ENCODE data around the gene GAR1.
"Not testable (repeated sequence)": the region's sequence is repeated elsewhere in the genome, so short reads cannot be mapped to it uniquely, and the experiment has no call there.

The GAR1 gene

DNA sequence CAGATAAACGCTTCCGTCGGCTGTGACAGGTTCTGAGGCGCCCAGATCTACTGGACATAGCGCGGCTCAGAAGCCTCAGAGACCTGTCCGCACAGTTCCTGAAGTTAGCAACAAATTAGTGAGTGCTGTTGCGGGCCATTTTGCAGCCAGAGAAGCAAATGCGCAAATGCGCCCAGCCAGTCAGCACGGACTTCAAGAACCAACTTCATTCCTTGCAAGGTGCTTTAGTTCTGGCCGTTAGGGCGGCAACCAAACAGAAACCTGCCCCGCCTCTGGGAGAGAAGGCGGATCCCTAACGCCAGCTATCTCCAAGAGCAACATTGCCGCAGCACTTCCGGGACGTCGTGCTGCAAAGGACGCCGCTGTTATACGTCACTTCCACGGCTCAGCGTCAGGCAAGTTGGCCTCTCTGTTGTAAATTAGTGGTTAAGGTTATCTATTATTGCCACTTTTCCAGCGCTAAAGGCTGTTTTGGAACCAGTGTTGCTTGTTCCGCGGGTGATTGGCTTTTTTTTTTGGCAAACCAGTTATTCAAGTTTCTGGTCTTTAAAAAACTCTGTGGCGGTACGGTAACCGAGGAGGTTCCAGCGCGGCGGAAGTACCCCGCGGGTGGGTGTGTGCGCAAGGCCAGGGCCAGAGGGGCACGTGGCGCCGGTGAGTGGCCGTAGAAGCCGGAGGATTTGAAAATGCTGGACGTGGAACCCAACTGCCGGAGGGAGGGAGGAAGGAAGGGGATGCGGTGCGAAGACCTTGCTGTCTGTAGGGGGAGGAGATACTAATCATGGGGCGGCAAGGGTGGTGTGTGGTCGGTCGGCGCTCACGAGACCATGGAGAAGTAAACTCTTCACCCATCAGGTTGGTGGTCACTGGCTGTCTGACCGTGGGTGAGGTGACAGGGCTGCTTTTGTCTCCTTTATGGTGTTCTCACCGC, at the start of gene GAR1:
TSS of gene GAR1 (plus strand) at position 612 of the 931 bp plus-strand sequence. CDS start 403 bp downstream, outside the sequence.
- DNase-seq = peak; percentile 47 to 89

DNA sequence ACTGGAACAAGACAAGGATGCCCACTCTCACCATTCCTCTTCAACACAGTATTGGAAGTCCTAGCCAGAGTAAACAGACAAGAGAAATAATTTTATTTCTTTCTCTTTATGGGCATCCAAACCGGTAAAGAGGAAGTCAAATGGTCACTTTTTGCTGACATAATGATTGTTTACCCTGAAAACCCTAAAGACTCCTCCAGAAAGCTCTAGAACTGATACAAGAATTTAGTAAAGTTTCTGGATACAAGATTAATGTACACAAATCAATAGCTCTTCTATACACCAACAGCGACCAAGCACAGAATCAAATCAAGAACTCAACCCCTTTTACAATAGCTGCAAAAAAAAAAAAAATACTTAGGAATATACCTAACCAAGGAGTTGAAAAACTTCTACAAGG, 33.5 kb upstream of the GAR1 start:
- DNase-seq = not testable (repeated sequence)

DNA sequence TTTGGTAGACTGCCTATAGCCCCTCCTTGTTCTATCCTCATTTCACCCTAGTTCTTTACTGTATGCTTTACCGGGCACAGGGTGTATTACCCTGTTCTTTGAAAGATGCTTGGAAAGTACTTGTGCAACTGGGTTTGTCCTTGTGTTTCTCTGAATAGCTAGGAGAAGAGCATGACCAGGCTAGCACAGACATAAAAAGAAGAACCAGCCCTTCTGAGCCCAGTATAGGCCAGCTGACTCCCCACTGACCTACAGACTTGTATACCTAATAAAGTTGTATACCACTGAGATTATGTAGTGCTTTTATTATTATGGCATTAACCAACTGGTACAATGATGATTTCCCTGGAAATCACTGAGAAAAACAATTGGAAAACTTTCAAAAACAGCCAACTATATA, 28.7 kb upstream of the GAR1 start:
- DNase-seq = no peak

DNA sequence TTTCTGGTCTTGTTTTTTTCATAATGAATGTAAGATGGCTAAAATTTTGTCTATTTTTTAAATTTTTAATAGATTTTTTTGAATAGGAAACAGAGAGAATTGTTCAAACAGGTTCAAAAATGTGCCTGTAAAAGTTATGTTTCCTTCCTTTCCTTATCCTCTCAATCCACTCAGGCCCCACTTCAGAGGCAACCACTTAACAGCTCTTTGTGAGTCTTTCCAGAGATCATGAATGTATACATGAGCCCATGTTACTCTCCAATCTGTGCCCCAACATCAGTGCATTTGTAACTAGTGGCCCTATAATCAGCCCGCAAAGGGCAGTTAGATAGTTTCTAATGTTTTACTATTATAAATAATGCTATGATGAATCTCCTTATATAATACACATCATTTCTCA, 27.8 kb upstream of the GAR1 start:
- DNase-seq = no peak

DNA sequence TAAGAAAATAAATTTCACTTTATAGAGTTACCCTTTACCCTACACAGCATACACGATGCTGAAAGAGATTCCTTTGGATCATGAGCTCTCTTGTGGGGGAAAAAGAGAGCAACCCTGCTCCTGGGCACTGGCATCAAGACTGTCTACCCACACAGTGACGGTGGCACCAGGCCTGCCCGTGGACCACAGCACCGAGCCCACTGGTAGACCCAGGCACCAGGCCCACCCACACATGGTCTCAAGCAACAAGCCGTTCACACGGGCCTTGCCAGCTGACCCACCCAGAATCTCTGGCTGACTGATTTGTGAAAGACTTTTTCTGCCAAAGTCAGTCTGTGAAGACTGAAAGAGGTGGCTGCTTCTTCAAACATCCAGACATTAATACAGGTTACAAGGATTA, 20.5 kb upstream of the GAR1 start:
- DNase-seq = no peak

DNA sequence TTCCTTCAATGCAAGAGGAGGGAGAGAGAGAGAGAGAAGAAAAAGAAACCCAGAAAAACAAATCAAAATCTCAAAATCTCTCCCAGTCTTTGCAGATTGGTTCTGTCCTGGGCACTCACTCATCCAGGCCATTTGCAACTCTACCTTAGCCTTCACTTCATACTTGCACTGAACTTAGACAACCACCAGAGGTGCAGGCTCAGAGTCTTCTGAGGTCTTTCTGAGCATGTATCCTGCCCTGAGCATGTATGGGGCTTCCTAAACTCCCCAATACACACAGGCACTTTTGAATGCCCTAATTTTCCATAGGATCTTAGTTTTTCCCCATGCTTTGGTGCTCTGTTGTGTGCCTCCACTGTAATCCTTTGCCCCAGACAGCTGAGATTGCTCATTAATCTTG, 16.7 kb upstream of the GAR1 start:
- no peak for DNase-seq

DNA sequence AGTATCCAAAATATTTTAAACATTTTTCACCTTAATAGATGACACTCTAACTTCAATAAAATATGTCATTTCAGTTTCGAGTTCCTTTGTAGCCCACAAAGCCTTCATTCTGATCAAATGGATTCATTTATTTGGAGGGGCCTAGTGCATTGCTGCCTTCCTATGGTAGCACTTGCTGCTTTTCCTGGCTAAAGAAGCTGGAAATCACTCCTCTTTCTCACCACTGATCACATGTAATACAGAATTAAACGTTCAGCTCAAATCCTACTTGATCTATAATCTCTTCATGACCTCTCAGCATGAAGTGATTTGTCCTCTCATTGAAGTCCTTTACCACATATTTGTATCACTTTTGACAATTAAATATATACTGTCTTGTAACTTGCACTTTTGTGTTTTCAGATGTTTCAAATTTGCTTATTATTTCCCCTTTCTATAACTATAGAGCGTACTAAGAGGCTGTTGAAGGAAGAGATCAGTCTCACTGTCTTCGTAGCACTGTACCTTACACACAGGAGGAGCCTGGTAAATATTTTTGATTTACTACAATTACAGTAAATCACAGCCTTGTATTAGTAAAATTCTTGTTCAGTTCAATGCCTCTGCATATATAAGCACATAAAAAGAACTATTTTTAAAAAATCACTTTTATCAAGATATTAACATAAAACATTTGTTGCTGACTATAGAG, 14.3 kb upstream of the GAR1 start:
- DNase-seq = no peak

DNA sequence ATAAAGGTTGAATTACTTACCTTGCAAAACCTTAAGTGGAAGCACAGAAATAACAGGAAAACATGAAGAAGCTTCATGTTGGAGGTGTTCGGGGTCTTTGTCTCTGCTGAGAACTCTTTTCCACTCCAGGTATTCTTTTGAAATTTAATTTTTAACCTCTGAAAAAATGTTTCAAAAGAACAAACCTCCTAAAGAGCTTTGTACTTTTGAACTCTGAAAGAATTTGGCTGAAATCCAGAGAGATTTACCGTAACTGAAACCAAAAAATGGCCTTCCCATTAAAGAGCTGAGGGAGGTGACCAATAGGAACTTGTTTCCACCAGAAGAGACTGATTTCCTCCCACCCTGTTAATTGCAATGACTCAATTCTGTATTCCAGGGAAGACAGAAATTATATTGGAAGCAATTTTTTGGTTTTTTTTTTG, 13.7 kb upstream of the GAR1 start, which contains the start of gene CFI:
TSS of gene CFI (minus strand) at position 105 of the 425 bp plus-strand sequence. CDS start at position 77, 28 bp downstream.
- DNase-seq = no peak

DNA sequence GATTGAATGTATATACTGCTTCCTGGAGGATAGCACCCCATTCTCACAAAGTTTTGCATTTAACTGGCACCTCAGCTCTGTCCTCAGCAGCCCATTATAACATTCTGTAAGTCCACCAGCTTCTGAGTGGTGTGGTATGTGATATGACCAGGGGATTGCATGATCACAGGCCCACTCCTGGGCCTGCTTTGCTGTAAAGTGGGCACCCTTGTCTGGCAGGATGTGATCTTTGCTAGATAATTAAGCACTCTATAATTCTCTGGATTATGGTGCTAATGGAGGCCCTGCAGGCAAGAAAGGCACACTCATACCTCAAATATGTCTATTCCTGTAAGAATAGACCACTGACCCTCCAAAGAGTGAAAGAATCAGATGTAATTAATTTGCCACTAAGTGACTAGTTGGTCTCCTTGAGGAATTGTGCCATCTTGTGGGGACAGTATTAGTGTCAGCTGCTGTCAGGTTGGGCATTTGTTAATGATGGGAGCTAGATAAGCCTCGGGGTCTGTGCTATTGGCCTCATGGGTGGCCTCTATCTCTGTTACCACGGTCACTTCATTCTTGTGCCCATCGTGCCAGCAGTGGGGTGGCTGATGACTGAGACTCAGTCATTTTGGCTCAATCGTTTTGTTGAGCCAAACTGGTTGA, 11.5 kb upstream of the GAR1 start:
- DNase-seq = peak; percentile 3 to 49

DNA sequence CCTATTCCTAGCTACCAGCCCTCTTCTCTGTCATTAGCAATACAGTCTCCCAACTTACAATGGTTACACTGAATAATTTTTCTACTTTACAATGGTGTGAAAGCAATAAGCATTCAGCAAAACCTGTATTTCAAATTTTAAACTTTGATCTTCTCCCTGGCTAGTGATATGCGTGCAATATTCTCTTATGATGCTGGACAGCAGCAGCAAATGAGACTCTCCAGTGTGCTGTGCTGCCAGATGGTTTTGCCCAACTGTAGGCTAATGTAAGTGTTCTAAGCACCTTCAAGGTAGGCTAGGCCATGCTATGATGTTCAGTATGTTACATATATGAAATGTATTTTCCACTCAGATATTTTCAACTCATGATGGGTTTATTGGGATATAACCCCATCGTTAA, 5.9 kb upstream of the GAR1 start:
- DNase-seq = no peak

DNA sequence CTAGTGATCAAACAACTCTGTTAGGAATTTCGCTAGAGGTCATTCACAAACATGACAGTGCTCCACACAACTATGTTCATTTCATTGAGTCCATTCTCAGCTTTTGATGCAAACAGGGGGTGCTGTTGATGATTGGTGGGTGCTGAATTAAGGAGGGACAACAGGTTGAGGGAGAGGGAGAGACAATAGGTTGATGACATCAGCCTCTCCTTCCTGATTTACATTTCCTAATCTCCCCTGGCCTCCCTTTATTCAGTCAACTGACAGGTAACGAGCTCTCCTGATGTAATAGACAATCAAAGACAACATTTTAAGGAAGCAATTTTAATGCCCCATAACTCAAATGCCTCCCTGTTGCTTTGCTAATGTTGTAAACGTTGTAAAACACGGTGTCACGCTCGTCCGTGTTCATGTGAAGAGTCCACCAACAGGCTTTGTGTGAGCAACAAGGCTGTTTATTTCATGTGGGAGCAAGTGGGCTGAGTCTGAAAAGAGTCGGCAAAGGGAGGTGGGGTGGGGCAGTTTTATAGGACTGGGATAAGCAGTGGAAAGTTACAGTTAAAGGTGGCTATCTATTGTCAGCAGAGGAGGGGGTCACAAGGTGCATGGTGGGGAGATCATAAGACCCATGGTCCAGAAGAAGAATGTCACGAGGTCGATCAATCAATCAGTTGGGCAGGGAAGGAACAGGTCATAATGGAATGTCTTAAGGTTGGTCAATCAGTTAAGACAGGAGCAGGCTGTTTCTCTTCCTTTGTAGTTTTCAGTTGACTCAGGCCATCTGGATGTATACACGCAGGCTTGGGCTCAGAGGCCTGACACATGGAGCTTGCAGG, 4.8 kb upstream of the GAR1 start:
- no peak for DNase-seq

DNA sequence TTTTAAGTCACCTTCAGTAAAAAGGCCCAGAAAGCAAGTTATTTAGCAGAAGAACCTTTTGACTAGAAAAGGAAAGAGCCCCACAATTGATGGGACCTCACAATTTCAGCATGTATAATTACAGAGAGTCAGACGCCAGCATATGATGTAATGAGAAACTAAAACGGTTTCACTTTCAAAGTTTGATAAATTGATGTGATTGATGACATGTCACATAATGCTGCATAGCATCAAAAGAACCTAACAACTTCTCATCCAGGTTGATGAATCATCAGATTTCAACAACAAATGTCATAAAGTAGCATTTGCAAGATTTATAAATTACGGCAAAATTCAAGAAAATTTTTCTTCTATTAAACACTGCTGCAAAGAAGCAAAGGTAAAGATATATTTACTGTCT, 3.9 kb upstream of the GAR1 start:
- DNase-seq = no peak

DNA sequence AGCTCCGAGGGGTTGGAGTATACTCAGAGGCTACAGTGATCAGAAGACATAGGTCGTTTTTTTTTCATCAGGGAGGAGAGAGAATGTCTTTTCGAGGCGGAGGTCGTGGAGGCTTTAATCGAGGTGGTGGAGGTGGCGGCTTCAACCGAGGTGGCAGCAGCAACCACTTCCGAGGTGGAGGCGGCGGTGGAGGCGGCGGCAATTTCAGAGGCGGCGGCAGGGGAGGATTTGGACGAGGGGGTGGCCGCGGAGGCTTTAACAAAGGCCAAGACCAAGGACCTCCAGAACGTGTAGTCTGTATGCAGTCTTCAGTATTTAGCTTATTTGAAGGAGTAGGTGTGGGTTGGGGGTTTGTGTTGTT, 500 bp downstream of the GAR1 start:
- DNase-seq = no peak

DNA sequence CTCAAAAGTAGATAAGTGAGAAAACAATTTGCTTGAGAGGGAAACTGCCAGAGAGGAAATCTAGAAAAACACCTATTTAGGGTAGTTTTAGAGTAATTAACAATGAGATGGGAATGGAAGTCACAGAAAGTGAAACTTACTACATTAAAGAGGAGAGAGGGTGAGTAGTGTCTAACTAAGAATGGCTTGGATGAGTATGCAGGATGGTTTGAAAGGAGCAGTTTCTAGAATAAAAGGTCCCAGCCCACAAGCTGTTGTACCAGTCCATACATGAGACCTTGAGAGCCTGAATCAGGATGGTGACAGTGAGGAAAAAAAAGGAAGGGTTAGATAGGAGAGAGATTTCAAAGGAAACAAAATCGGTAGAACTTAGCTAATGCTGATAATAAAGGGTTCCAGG, 1.3 kb downstream of the GAR1 start:
- no peak for DNase-seq

DNA sequence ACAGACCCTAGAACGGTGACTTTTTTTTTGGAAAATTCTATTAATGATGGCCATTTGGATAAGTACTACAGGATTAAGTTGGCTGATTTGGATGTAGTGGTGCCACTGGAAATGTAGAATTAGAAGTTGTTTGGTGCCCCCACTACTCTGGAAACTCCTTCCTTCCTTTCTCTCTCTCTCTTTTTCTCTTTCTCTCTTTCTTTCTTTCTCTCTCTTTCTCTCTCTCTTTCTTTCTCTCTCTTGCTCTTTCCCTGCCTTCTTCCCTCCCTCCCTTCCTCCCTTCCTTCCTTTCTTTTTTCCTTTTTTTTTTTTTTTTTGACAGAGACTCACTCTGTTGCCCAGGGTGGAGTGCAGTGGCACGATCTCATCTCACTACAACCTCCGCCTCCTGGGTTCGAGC, 2.7 kb downstream of the GAR1 start:
- no peak for DNase-seq

DNA sequence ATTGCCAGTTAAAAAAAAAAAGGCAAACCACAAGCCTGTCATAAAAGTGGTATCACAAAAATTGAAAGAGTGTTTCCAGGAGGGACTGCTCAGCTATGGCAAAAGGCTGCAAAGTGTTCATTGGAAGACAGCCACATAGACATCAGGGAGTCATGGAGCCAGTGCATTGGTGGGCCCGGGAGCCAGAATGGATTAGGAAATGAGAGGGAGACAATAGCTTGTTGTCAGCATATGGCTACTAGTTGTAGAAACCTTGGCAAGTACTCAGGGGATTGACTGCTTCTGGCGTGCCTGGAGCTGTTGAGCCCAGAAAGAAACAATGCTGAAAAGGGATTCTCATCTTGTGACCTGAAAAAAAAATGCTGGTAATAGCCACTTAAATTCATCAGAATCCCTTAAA, 5.0 kb downstream of the GAR1 start:
- DNase-seq = peak; percentile 31 to 80

DNA sequence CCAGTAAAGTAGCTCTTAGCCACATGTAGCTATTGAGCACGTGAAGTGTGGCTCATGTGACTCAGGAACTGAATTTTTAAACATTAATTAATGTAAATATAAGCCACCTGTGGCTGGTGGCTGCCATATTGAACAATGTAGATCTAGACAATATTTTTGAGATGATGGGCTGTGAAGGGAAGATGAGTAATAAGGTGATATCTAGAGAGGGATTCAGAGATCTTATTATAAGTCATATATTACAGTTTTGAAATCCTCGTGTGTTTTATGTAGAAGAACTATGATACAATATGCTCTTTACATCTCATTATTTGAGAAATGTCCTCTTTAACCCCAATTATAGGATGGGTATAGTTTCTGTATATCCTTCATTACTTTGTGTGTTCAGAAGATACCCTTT, 5.6 kb downstream of the GAR1 start:
- DNase-seq = no peak

DNA sequence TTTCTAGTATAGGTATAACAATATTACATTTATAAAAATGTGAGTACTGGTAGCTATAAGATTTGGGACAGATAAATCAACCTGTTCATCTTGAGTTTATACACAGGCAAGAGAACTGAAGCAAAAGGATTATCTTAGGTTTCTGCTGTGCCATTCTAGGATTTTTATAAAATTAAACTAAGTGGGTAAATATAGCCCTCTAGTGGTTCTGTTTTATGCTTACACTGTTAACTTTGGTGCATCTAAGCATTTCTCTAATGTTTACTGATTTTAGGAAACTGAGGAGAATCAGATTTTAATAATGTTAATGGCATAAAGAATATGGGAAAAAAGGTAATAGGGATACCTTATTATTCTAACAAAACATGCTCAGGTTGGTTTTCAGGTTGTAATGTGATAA, 11.2 kb downstream of the GAR1 start:
- DNase-seq = no peak

DNA sequence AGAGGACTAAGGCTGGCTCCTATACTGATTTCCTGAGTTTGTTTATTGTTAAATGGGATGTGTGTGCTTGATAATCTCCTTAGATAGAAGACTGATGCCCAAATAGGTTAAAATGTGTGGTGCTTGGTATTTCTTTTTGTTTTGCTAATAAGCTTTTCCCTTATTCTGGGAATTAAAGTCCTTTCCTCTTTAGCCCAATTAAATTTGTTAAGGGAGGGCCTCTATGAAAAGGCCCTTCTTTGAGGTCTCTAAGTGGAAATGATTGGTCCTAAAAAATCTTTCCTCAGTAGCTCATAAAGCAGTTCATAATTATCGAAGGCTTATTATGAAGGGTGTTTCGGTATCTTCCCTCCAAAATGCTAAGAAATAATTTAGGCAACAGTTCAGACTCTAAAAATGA, 12.1 kb downstream of the GAR1 start, which contains the start of gene RRH:
TSS of gene RRH (plus strand) at position 301 of the 400 bp plus-strand sequence. CDS start at position 357, 56 bp downstream.
- DNase-seq = no peak

DNA sequence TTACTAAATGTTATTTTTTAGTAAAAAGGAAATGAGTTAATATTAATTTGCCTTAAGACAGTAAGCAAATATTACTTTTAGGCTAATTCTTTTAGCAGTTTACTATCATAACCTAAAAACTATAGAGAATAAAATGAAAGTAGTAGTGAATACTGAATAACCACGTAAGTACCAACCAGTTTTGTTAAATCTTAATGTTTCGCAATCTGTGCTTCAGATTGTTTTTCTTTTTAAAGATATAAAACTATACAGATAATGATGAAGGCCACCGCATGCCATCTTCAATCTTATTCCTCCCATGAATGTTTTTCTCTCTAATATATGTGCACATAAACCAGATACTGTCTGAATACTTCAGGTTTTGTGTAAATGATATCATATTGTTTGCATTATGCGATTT, 18.2 kb downstream of the GAR1 start:
- no peak for DNase-seq

DNA sequence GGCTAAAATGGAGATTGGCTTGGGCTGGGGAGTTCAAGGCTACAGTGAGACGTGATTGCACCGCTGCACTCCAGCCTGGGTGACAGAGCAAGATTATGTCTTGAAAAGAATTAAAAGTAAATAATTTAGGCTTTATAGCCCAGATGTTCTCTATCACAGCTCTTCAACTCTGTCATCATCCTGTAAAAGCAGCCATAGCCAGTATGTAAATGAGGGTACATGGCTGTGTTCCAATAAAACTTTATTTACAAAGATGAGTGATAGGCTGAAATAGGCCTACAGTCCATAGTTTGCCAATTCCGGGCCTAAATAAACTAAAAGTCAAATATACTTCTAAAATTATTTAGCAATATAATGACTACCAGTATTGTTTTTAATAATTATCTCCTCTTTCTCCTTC, 21.4 kb downstream of the GAR1 start:
- no peak for DNase-seq

DNA sequence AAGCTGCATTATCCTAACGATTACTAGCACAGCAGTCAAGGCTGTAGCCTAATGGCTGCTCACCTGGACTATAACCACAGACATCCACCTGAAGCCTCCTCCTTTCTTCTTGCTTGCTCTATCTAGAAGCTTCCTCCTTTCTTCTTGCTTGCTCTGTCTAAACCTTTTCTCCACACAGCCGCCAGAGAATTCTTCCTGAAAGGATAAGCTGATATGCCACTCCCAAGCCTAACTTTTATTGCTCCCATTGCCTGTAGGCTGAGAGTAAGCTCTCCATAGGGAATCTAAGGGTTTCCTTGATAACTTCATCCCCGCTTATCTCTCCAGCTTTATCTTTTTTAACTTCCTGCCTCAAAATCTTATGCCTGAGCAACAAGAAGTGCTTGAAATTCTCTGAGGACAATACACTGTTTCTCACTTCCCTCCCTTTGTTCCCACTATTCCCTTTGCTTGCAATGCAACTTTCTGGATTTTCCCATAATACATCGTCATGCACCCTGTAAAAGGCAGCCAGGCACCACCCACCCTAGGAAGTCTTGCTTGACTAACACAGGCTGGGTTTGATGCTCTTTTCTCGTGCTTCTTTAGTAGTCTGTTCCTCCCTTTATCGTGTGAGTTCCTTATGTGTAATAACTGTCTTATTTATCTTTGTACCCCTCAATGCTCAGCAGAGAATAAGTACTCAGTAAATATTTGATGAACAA, 31.0 kb downstream of the GAR1 start:
- DNase-seq = no peak
